Adipose tissue (tissue), 3 donors: Measurements from ENCODE around the gene GRM2. TPM values are rescaled to one million over a fixed set of nuclear protein-coding genes. Genes with fewer than 3 reads are reported as not detected.

Source experiments
- H3K27ac ChIP-seq: one replicate; pipeline ENCODE4 v1.5.1; 2013; ENCODE audit warnings: low read depth, low read length
- WGBS, 3 donors: extraction: QIAGEN DNeasy Blood & Tissue Kit; methylation state at CpG; one replicate each; pipeline ENCODE4 v1.1.7; 2013; 5-methylcytosine and 5-hydroxymethylcytosine counted together
- polyA plus RNA-seq, 3 donors: library from polyadenylated mRNA; stranded (reverse); fragments of 200-250 nt; gene quantifications; one replicate each; pipeline ENCODE4 v1.2.3, GENCODE V29; 2013
- donor health status: healthy with polysubstance abuse.
- donor health status: Bipolar disorder and iron deficiency.
- donor health status: healthy.

Gene GRM2
- polyA plus RNA-seq: under 1 TPM; 0.14 to 0.22 (median 0.21) TPM

GRCh38 chr3:51706788-51707731 is at the start of gene GRM2:
Gene GRM2, plus strand, starts transcription at chr3:51707068. Its CDS starts 1,916 bp downstream, at chr3:51708984.
- WGBS, 3 donors: 5 to 12% (median 11%) methylated on average over 37 to 68 of the region's 69 CpGs
- H3K27ac ChIP-seq: no peak within 1 kb of the TSS

GRCh38 chr3:51657234-51657633 is 49.6 kb upstream of the GRM2 start:
- 63 to 86% (median 63%) methylated on average over 3 of the region's 3 CpGs for WGBS, 3 donors
- no peak overlapping the region for H3K27ac ChIP-seq

- WGBS, 3 donors: 91 to 96% (median 96%) methylated on average over 9 of the region's 9 CpGs
- no peak overlapping the region for H3K27ac ChIP-seq
Measured at GRCh38 chr3:51659942-51660341, 46.9 kb upstream of the GRM2 start.

GRCh38 chr3:51662456-51662855 is 44.4 kb upstream of the GRM2 start:
- WGBS, 3 donors: 92 to 97% (median 94%) methylated on average over 14 of the region's 14 CpGs
- H3K27ac ChIP-seq: no peak overlapping the region

- H3K27ac ChIP-seq: no peak overlapping the region
- WGBS, 3 donors: 88 to 100% (median 100%) methylated on average over 1 of the region's 1 CpG
Measured at GRCh38 chr3:51668756-51669155, 38.1 kb upstream of the GRM2 start.

GRCh38 chr3:51669241-51670052 is 37.4 kb upstream of the GRM2 start:
- no peak overlapping the region for H3K27ac ChIP-seq
- 36 to 44% (median 41%) methylated on average over 9 of the region's 9 CpGs for WGBS, 3 donors

GRCh38 chr3:51670053-51670822 is 36.6 kb upstream of the GRM2 start:
- peak overlapping the region; percentile 51 for H3K27ac ChIP-seq
- WGBS, 3 donors: 56 to 58% (median 57%) methylated on average over 15 of the region's 15 CpGs

GRCh38 chr3:51670823-51671733 is 35.8 kb upstream of the GRM2 start, which contains the start of gene TEX264:
Gene TEX264, plus strand, starts transcription at chr3:51671252. Its CDS starts 3,053 bp downstream, at chr3:51674305.
- 1% methylated on average over 68 to 81 of the region's 81 CpGs for WGBS, 3 donors
- peak within 1 kb of the TSS; percentile 51 for H3K27ac ChIP-seq

- H3K27ac ChIP-seq: peak overlapping the region; percentile 38
- 6 to 8% (median 7%) methylated on average over 29 to 40 of the region's 40 CpGs for WGBS, 3 donors
Measured at GRCh38 chr3:51671734-51672475, 35.0 kb upstream of the GRM2 start.

GRCh38 chr3:51673181-51673801 is 33.6 kb upstream of the GRM2 start:
- no peak overlapping the region for H3K27ac ChIP-seq
- WGBS, 3 donors: 68 to 84% (median 69%) methylated on average over 4 of the region's 4 CpGs

GRCh38 chr3:51673802-51674654 is 32.8 kb upstream of the GRM2 start:
- WGBS, 3 donors: 90 to 96% (median 92%) methylated on average over 13 to 14 of the region's 14 CpGs
- no peak overlapping the region for H3K27ac ChIP-seq

- 78 to 90% (median 80%) methylated on average over 2 of the region's 2 CpGs for WGBS, 3 donors
- H3K27ac ChIP-seq: no peak overlapping the region
Measured at GRCh38 chr3:51675201-51675611, 31.7 kb upstream of the GRM2 start.

- WGBS, 3 donors: 86 to 93% (median 90%) methylated on average over 3 of the region's 3 CpGs
- no peak overlapping the region for H3K27ac ChIP-seq
Measured at GRCh38 chr3:51676102-51676640, 30.7 kb upstream of the GRM2 start.

GRCh38 chr3:51677358-51677757 is 29.5 kb upstream of the GRM2 start:
- H3K27ac ChIP-seq: no peak overlapping the region
- 88 to 100% (median 90%) methylated on average over 3 of the region's 3 CpGs for WGBS, 3 donors

GRCh38 chr3:51678186-51678585 is 28.7 kb upstream of the GRM2 start:
- no peak overlapping the region for H3K27ac ChIP-seq
- WGBS, 3 donors: 86 to 100% (median 94%) methylated on average over 1 of the region's 1 CpG
